HG02981 (cell line): ENCODE data around the gene DSG4.
"Not testable (repeated sequence)": the region's sequence is repeated elsewhere in the genome, so short reads cannot be mapped to it uniquely, and the experiment has no call there.

Experiments used
- ATAC-seq: cut with Tn5 transposase; IDR thresholded peaks from one replicate; pipeline ENCODE4 v1.9.1; 2021; ENCODE audit warnings: mild to moderate bottlenecking, moderate library complexity; ENCODE audit not compliant: unreplicated experiment

The DSG4 gene

GRCh38 chr18:31376477-31376876 is at the start of gene DSG4:
Gene DSG4, plus strand, starts transcription at chr18:31376777. Its CDS starts 135 bp downstream, at chr18:31376912.
- no peak for ATAC-seq

GRCh38 chr18:31329787-31330438 is 46.7 kb upstream of the DSG4 start:
- no peak for ATAC-seq

- ATAC-seq, result no peak
Observed at GRCh38 chr18:31343454-31343853, 33.1 kb upstream of the DSG4 start.

- not testable (repeated sequence) for ATAC-seq
Observed at GRCh38 chr18:31353336-31353735, 23.2 kb upstream of the DSG4 start.

GRCh38 chr18:31354990-31355389 is 21.6 kb upstream of the DSG4 start:
- ATAC-seq, result no peak

- ATAC-seq, result no peak
Observed at GRCh38 chr18:31356025-31356424, 20.6 kb upstream of the DSG4 start.

GRCh38 chr18:31364190-31364589 is 12.4 kb upstream of the DSG4 start:
- no peak for ATAC-seq

- ATAC-seq, result no peak
Observed at GRCh38 chr18:31369478-31369877, 7.1 kb upstream of the DSG4 start.

GRCh38 chr18:31371989-31372388 is 4.6 kb upstream of the DSG4 start:
- no peak for ATAC-seq

GRCh38 chr18:31373641-31374040 is 2.9 kb upstream of the DSG4 start:
- ATAC-seq, result no peak

- ATAC-seq, result no peak
Observed at GRCh38 chr18:31380912-31381311, 4.3 kb downstream of the DSG4 start.

GRCh38 chr18:31382107-31382506 is 5.5 kb downstream of the DSG4 start:
- no peak for ATAC-seq

- ATAC-seq, result no peak
Observed at GRCh38 chr18:31386741-31387140, 10.2 kb downstream of the DSG4 start.

GRCh38 chr18:31393286-31393685 is 16.7 kb downstream of the DSG4 start:
- ATAC-seq, result no peak

- no peak for ATAC-seq
Observed at GRCh38 chr18:31396796-31397612, 20.4 kb downstream of the DSG4 start.

- no peak for ATAC-seq
Observed at GRCh38 chr18:31398191-31398590, 21.6 kb downstream of the DSG4 start.

GRCh38 chr18:31399306-31400032 is 22.9 kb downstream of the DSG4 start:
- no peak for ATAC-seq

GRCh38 chr18:31401156-31402025 is 24.8 kb downstream of the DSG4 start:
- no peak for ATAC-seq

- ATAC-seq, result no peak
Observed at GRCh38 chr18:31402026-31402373, 25.4 kb downstream of the DSG4 start.

GRCh38 chr18:31403409-31403808 is 26.8 kb downstream of the DSG4 start:
- ATAC-seq, result no peak

- no peak for ATAC-seq
Observed at GRCh38 chr18:31407649-31408048, 31.1 kb downstream of the DSG4 start.
